Nucleus accumbens (tissue), 56 donors: ENCODE measurements around the gene DEFB121.
"Not testable (repeated sequence)": the region's sequence is repeated elsewhere in the genome, so short reads cannot be mapped to it uniquely, and the experiment has no call there.

Experiments
- DNase-seq, 56 donors: peaks; one replicate each; lab custom pipeline; 2025; lab: John Stamatoyannopoulos, UW

DEFB121 gene

GRCh38 chr20:31364272-31364671, 41.7 kb downstream of the DEFB121 start:
- not testable (repeated sequence) for DNase-seq

DNA sequence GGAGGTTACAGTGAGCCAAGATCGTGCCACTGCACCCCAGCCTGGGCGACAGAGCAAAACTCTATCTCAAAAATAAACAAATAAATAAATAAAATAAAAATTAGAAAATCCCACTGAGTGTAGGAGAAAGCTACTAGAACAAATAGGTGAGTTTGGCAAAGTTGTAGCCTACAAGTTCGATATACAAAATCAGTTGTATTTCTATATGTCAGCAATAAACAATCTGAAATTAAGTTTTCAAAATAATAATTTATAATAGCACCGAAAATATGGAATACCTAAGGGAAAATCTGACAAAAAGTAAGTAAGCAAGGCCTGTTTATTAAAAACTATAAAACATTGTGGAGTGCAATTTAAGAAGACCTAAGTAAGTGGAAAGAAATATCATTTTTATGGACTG, 42.7 kb downstream of the DEFB121 start:
- no peak for DNase-seq

DNA sequence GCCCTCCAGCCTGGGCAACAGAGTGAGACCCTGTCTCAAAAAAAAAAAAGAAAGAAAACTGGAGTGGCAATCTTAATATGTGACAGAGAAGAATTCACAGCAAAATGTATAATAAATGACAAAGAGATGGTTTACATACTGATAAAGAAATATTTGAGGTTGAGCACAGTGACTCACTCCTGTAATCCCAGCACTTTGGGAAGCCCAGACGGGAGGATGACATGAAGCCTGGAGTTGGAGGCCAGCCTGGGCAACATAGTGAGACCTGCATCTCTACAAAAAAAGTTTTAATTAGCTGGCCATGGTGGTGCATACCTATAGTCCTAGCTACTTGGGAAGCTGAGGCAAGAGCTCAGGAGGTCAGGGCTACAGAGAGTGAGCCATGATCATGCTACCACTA, 50.0 kb downstream of the DEFB121 start:
- no peak for DNase-seq
